GM12892 (cell line): ENCODE measurements around the gene ARHGAP24.

Experiments used
- DNase-seq: peaks from one replicate; pipeline ENCODE4 v3.0.0; 2011; ENCODE audit not compliant: insufficient read length
- FAIRE-seq: peaks from 2 replicates; lab custom pipeline; 2011; peaks lifted over from hg19 to GRCh38; lab: Jason Lieb, UNC
- POLR2A ChIP-seq: IDR thresholded peaks from 2 replicates; pipeline ENCODE4 v1.6.1; 2011; ENCODE audit warnings: low read depth, low read length, control low read depth
- POLR2AphosphoS5 ChIP-seq: IDR thresholded peaks from 2 replicates; pipeline ENCODE4 v1.6.1; 2011; ENCODE audit warnings: low read depth, low read length, control low read depth
- TAF1 ChIP-seq: IDR thresholded peaks from 2 replicates; pipeline ENCODE4 v1.6.1; 2011; ENCODE audit warnings: low read depth, mild to moderate bottlenecking, control low read depth, low read length, borderline replicate concordance

Gene ARHGAP24

DNA sequence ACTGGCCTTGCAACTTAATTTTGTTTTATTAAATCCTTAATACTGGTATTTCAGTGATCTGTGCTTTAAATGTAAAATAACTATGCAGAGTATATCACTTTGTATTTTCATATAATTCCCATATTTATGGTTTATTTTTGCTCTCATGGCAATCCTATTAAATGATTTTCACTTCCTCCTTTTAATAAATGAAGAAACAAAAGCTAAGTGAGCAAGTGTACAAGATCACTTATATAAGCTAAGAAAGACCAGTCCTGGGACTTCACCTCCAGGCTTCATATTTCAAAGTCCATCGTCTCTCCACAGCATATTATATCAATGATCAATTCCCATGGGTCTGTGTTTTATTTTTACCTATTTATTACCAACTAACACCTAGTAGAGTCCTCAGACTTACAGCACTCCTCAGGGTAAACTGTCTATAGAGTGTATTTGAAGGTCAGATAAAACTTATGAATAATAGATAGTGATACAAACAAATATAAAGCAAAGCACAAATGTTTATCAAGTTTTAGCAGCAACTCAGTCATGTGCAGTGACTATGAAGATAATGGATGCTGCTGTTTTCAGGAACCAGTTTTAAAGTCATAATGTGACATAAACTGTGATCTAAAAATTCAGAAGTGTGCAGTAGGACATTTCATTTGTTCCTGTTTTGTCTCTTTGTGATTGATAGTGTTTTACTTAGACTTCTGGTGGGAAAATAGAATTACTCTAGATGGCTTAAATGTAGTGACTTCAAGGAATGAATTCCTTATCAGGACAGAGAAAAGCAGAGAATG lies 56.8 kb downstream of the ARHGAP24 start:
- FAIRE-seq (no peak), DNase-seq (no peak)
- TF ChIP-seq TAF1 = no peak
- TF ChIP-seq POLR2AphosphoS5 = no peak
- TF ChIP-seq POLR2A = no peak

DNA sequence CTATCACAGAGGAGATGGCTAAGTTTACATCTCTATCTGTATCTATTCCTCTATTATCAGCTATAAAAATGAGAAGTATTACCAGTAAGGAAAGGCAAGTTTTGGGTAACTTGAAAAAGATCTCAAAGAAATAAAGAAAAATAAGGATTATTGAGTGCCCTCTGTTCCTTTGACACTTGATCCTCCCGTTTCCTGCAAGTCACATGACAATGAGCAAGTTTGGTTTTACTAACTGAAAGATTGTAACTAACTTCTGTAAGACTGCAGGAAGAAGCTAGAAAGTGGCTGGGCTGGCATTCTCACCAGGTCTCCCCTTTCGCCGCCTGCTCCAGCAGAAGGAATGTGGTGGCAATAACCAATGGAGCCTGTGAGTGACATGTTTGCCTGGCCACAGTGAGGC lies 59.2 kb downstream of the ARHGAP24 start:
- FAIRE-seq (no peak), DNase-seq (no peak)
- TF ChIP-seq POLR2AphosphoS5 = no peak
- TF ChIP-seq POLR2A = no peak
- no peak for TF ChIP-seq TAF1

DNA sequence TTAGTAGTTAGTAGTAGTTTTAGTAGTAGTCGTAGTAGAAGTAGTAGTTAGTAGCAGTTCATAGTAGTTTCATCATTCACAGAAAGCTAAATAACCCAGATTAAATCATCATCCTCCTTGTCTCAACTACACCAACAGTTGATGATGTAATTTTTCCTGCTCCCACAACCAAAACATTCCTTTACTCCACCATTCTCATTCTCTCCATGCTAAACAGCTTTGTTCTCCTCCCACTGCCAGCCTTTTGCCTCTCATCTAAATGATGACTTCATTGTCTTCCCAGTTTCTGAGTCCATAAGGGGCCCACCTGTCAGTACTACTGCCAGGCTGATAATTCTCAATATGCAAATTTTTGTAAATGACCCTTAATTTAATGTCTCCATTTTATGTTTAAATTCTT lies 68.9 kb downstream of the ARHGAP24 start:
- no peak for TF ChIP-seq POLR2AphosphoS5
- TF ChIP-seq POLR2A = no peak
- TF ChIP-seq TAF1 = no peak
- DNase-seq = no peak
- FAIRE-seq = no peak

DNA sequence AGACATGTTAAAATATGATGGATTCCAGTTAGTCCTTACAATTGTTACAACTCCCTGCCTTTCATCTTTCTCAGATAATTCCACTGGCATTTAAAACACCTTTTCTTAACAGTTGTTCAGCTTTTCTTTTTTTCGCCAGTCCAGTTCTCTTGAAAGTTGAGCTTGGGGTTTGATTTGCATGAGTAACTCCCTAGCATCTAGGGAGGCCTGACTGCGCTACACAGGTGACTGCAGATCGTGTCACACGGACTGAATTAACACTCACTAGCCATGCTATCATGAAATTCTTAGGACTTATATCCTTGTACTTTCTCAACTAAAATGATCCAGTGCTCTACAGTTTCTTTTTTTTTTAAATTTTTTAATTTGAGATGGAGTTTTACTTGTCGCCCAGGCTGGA lies 69.8 kb downstream of the ARHGAP24 start:
- DNase-seq (no peak), FAIRE-seq (no peak)
- no peak for TF ChIP-seq TAF1
- TF ChIP-seq POLR2A = no peak
- TF ChIP-seq POLR2AphosphoS5 = no peak

DNA sequence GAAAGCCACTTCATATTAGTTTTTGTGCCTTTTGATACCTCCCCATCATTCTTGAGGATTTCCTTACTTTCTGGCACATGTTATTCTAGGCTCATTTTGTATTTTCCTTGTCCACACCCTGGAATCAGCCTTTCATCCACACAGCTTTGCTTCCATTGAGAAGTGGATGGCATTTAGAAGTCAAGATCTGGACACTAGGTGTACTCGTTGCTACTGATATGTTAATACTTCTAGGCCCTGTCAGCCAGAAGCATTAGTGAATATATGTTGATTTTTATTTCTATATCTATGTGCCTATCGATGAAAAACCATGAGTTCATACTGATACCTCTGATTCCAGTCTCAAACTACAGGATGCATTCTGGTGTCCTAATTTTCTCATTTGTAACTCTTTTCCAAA lies 73.2 kb downstream of the ARHGAP24 start:
- TF ChIP-seq POLR2A (no peak), TAF1 (no peak), POLR2AphosphoS5 (no peak)
- DNase-seq (no peak), FAIRE-seq (no peak)

DNA sequence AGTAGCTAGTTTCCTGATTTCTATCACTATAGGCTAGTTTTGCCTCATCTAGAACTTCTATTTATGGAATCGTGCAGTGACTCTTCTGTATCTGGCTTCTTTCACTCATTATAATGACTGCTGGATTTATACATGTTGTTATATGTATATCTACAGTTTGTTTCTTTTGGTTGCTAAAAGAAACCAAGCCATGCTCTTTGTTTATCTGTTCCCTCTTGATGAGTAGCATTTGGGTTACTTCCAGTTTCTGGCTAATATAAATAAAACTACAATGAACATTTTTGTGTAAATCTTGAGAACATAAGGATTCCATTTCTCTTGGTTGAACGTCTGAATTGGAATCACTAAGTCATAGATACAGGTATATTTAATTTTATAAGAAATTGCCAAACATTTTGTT lies 73.9 kb downstream of the ARHGAP24 start:
- FAIRE-seq = no peak
- no peak for DNase-seq
- no peak for TF ChIP-seq TAF1
- TF ChIP-seq POLR2AphosphoS5 = no peak
- no peak for TF ChIP-seq POLR2A

DNA sequence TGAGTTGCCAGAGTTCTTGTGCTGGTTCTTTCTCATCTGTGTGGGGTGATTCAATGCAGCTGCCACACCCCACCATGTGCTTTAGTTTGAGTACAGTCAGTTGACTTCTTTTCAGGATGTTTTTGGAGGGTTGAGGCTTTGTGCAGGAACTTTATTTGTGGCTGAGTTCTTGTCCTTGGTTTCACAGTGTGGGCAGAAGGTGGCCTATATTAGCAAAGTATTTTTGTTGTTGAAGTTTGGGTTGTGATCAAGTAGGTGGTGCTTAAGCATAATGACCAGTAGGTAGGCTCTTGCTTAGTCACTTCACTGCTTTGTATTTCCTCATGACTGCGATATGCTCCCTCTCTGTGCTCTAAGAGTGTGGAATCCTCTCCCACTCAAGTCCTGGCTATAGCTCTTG lies 80.3 kb downstream of the ARHGAP24 start:
- no peak for TF ChIP-seq TAF1
- no peak for TF ChIP-seq POLR2A
- TF ChIP-seq POLR2AphosphoS5 = no peak
- no peak for FAIRE-seq
- DNase-seq = no peak

DNA sequence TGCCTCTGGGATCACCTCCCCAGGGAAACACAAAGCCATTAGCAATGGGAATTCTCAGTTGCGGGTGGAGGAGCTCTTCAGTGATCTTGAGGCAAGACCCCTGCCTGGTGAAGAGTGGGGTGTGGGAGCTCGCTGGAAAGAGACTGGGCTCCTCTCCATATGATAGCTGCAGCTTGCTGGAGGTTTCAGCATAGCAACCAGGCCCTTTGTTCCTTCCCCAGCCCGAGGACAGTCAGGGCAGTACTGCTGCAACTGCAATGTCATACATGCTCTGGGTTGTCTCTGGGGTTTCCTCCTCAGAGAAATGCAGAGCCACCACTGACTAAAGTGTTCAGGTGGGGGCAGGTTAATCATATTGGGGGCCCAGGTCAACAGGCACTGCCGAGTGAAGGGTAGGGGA lies 81.3 kb downstream of the ARHGAP24 start:
- TF ChIP-seq POLR2A (no peak), TAF1 (no peak), POLR2AphosphoS5 (no peak)
- DNase-seq = no peak
- FAIRE-seq = no peak

DNA sequence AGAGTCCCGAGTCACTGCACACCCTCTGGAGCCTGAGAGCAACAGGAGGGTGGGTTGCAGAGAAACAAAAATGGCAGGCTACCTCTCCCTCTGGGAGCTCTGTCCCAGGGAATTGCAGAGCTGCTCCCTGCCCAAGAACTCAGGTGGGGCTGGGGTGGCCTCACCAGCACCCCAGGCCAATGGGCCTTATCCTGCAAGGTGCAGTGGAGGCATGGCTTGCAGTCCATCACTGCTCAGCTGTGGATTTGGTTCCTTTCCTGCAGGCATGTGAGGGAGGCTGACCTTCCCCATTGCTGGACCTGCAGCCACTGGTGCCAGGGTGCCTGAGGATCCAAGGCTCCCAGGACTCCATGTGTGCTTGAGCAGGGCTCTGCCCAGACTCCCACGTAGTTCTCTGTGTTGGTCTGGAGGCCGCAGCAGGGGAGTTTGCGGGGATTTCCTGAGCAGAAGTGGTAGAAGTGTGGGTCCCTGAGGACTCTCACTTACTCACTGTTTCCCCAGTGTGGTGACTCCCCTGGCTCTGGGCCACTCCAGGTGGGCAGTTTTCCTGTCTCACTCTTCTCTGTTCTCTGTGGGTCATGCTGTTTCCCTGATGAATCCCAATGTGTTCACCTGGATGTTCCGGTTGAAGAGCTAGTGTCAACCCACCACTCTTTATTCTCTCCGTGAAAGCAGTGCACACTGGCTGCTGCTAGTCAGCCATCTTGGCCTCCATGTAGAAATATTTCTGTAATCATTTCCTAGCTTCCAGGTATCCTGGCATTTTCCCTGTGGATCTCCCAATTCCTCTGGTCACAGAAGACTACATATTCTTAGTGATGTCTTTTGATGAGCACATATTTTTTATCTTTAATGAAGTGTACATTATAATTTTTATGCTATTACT lies 82.3 kb downstream of the ARHGAP24 start:
- DNase-seq (no peak), FAIRE-seq (peak; percentile 90)
- no peak for TF ChIP-seq TAF1
- TF ChIP-seq POLR2AphosphoS5 = no peak
- TF ChIP-seq POLR2A = no peak

DNA sequence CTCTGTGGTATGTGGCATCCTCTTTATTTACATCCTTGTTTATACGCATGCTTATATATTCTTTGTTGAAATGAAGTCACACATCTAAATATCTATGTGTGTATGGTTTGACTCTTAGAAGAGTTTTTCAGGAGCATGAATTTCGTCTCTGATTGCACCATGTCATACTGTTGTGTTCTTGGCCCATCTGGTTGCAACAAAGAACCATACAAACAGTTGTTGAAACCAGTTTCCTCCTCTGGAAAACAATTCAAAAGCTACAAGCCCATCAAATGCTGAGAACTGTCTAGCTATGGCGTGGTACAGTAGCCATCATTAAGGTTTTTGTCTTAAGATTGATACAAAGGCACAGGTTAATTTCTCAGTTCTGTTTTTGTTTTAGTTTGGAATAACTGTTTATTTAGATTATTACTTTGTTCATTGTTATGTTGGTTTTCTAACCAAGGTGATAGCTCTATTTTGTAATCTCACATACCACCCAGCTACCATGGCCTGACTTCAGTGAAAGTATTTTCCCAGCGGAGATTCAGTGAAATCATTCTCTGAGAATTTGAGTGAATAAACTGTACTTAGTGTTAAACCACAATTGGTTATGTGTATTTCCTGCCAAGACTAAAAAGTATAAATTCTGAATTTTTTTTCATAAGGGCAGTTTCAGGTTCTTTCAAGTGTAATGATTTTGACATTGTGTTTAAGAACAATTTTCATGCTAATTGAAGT lies 91.0 kb downstream of the ARHGAP24 start:
- no peak for DNase-seq
- no peak for FAIRE-seq
- TF ChIP-seq TAF1 = no peak
- TF ChIP-seq POLR2AphosphoS5 = no peak
- no peak for TF ChIP-seq POLR2A

DNA sequence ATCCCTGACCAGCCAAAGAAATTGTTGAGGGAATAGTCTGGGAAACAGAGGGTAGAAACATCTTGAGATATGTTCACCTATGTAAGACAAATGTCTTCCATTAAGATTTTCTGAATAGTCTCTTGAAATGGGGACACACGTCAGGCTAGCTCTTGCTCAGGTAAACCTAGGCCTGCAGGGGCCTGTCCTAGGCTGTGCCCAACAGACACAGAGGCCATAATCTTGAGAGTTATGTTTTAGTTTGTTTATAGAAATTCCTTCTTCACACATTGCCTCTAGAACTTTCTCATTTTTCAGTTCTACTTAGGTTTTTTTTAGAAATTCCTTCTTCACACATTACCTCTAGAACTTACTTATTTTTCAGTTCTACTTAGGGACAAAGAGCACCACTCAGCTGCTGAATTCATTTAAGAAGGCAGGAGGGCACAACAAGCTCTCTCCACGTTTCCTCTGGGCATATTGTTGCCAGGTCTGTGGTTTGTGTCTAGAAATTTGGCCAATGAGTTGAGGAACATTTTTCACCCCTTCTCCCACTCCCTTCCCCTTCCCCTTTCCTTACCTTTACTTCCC lies 94.9 kb downstream of the ARHGAP24 start:
- FAIRE-seq = no peak
- DNase-seq = no peak
- TF ChIP-seq POLR2AphosphoS5 = no peak
- TF ChIP-seq TAF1 = no peak
- no peak for TF ChIP-seq POLR2A

DNA sequence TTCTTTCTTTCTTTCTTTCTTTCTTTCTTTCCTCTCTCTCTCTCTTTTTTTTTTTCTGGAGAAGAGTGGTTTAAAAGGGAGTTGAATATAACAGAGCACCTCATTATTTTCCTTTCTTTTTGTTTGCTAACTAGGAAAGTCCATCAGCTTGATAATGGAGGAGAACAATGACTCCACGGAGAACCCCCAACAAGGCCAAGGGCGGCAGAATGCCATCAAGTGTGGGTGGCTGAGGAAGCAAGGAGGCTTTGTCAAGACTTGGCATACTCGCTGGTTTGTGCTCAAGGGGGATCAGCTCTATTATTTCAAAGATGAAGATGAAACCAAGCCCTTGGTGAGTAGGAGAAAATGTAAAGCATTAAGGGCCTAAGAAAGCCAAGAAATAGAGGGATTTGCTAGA lies 95.4 kb downstream of the ARHGAP24 start:
- DNase-seq (no peak), FAIRE-seq (no peak)
- no peak for TF ChIP-seq POLR2A
- TF ChIP-seq TAF1 = no peak
- TF ChIP-seq POLR2AphosphoS5 = no peak
